Vagina (tissue), 2 donors: ENCODE results near the gene RTF1.

Experiments
- POLR2A ChIP-seq, 2 donors: fragments of 450-650 bp; IDR thresholded peaks; one replicate each; pipeline ENCODE4 v1.6.1; 2017; ENCODE audit warnings: antibody characterized with exemption in 2 of 2, mild to moderate bottlenecking in 2 of 2, moderate library complexity in 2 of 2
- POLR2AphosphoS5 ChIP-seq, 2 donors: sonication (generic); formaldehyde crosslinking; IDR thresholded peaks; one replicate each; pipeline ENCODE4 v1.9.0; 2017; ENCODE audit warnings: antibody characterized with exemption in 2 of 2, mild to moderate bottlenecking in 2 of 2, low read depth in 1 of 2; ENCODE audit not compliant: insufficient read depth in 1 of 2
- TF ChIP-seq, protein P1 (sequence below), 3 experiments: fragments of 450-650 bp in 2 of 3; fragments of 200-600 bp in 1 of 3; sonication (generic) in 1 of 3; IDR thresholded peaks; one replicate each; pipeline ENCODE4 v1.5.1; 2017 to 2019; ENCODE audit warnings: antibody characterized with exemption in 3 of 3, mild to moderate bottlenecking in 2 of 3, moderate library complexity in 2 of 3

DNA sequence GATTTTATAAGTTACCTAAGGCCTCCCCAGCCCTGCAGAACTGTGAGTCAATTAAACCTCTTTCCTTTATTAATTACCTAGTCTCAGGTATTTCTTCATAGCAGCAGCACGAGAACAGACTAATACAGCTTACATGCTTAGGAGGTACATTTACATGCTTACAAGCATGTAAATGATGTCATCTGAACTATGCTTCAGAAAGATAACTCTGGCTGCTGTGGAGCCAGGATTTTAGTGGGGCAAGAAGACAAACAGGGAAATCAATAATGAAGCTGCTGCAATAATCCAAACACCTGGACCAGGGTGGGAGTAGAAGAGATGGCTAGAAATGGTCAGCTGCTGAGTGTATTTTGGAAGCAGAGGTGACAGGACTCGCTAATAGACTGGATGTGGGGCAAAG is 24.2 kb upstream of the RTF1 start:
- no peak for TF ChIP-seq POLR2A (IDR thresholded peaks at IDR 0.05)
- TF ChIP-seq, protein P1, sequence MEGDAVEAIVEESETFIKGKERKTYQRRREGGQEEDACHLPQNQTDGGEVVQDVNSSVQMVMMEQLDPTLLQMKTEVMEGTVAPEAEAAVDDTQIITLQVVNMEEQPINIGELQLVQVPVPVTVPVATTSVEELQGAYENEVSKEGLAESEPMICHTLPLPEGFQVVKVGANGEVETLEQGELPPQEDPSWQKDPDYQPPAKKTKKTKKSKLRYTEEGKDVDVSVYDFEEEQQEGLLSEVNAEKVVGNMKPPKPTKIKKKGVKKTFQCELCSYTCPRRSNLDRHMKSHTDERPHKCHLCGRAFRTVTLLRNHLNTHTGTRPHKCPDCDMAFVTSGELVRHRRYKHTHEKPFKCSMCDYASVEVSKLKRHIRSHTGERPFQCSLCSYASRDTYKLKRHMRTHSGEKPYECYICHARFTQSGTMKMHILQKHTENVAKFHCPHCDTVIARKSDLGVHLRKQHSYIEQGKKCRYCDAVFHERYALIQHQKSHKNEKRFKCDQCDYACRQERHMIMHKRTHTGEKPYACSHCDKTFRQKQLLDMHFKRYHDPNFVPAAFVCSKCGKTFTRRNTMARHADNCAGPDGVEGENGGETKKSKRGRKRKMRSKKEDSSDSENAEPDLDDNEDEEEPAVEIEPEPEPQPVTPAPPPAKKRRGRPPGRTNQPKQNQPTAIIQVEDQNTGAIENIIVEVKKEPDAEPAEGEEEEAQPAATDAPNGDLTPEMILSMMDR (IDR thresholded peaks at IDR 0.05), result no peak
- TF ChIP-seq POLR2AphosphoS5 (IDR thresholded peaks at IDR 0.05; ENCODE audit: insufficient read depth in 1 of 2, low read depth in 1 of 2), result no peak
